GM12874 (cell line): Measurements from ENCODE around the gene ATP8A2.

Experiments
- TF ChIP-seq, protein P1 (sequence below): IDR thresholded peaks from 2 replicates; pipeline ENCODE4 v1.5.1; 2011; ENCODE audit warnings: low read depth, mild to moderate bottlenecking, control low read depth, low read length, moderate library complexity; ENCODE audit not compliant: insufficient read depth

The ATP8A2 gene

GRCh38 chr13:25579221-25579620 lies 207.4 kb downstream of the ATP8A2 start:
- TF ChIP-seq, protein P1, sequence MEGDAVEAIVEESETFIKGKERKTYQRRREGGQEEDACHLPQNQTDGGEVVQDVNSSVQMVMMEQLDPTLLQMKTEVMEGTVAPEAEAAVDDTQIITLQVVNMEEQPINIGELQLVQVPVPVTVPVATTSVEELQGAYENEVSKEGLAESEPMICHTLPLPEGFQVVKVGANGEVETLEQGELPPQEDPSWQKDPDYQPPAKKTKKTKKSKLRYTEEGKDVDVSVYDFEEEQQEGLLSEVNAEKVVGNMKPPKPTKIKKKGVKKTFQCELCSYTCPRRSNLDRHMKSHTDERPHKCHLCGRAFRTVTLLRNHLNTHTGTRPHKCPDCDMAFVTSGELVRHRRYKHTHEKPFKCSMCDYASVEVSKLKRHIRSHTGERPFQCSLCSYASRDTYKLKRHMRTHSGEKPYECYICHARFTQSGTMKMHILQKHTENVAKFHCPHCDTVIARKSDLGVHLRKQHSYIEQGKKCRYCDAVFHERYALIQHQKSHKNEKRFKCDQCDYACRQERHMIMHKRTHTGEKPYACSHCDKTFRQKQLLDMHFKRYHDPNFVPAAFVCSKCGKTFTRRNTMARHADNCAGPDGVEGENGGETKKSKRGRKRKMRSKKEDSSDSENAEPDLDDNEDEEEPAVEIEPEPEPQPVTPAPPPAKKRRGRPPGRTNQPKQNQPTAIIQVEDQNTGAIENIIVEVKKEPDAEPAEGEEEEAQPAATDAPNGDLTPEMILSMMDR = no peak

GRCh38 chr13:25581351-25581750 lies 209.6 kb downstream of the ATP8A2 start:
- TF ChIP-seq, protein P1 = no peak

DNA sequence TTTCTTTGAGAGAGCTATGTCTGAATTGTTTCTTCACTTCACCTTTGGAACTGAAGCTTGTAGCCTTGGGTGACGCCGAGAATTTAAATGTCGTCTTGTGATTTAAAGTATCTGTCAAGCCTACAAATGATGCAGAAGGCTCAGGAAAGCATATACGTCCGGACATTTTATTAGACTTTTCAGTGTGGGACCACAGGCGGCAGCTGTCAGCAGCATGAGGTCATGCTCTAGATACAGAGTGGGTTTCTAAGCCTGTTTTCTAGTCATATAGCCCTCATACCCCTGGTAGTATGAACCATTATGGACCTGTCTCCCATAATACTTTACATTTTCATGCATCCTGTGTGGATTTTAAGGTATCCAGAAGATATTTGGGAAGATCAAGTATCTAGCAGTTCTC lies 212.3 kb downstream of the ATP8A2 start:
- TF ChIP-seq, protein P1 = no peak

DNA sequence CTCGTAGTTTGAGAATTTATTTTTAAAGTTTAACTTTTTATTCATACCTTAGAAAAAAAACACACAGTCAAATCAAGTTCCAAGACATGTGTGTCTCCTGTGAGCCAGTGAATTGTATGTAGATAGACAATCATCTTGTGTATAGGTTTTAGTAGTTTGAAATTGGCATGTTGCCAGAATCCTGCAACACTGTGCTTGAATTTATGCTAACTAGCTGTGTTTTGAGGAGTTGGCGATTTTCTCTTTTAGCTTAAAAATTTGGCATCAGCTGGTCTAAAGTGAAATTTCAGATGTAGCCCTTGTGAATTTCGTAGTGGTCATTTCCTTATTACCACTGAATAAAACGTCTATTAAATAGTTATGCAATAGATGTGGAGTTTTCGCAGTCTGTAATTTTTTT lies 213.2 kb downstream of the ATP8A2 start:
- TF ChIP-seq, protein P1 = no peak

DNA sequence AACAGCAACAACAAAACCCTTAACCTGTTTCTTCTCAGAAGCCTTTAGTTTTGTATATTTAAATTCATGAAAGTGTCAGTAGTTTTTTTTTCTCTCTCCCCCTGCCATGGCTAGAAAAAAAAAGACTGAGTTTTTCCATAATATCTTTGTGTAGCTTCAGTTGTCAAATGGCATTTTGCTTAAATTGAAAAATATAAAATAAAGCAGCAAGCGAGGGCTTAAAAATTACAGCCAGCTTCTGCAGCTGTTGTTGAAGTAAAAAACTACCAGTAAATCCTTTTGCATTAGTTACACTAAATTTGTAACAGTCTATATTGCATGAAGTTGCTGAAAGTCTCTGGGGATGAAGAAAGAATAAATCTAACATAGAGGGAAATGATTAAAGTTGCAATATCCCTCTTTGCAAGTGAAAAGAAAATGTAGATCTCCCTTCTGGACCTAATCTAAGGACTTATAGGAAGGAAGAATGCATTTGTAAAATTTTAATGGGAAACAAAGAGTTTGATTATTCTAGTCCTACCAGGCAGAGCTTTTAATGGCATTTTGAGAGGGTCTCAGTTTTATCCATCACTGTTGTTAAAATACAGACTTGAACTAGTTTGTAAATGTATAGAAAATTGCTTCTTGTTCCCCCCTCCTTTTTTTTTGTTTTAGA lies 215.7 kb downstream of the ATP8A2 start:
- TF ChIP-seq, protein P1 = no peak

GRCh38 chr13:25588336-25589060 lies 216.7 kb downstream of the ATP8A2 start:
- TF ChIP-seq, protein P1 = no peak

- TF ChIP-seq, protein P1 = no peak
Observed at GRCh38 chr13:25598421-25598820, 226.6 kb downstream of the ATP8A2 start.
